ENCODE results near the gene HERC2.
"Not testable (repeated sequence)": the region's sequence is repeated elsewhere in the genome, so short reads cannot be mapped to it uniquely, and the experiment has no call there.

HERC2 gene, protein sequence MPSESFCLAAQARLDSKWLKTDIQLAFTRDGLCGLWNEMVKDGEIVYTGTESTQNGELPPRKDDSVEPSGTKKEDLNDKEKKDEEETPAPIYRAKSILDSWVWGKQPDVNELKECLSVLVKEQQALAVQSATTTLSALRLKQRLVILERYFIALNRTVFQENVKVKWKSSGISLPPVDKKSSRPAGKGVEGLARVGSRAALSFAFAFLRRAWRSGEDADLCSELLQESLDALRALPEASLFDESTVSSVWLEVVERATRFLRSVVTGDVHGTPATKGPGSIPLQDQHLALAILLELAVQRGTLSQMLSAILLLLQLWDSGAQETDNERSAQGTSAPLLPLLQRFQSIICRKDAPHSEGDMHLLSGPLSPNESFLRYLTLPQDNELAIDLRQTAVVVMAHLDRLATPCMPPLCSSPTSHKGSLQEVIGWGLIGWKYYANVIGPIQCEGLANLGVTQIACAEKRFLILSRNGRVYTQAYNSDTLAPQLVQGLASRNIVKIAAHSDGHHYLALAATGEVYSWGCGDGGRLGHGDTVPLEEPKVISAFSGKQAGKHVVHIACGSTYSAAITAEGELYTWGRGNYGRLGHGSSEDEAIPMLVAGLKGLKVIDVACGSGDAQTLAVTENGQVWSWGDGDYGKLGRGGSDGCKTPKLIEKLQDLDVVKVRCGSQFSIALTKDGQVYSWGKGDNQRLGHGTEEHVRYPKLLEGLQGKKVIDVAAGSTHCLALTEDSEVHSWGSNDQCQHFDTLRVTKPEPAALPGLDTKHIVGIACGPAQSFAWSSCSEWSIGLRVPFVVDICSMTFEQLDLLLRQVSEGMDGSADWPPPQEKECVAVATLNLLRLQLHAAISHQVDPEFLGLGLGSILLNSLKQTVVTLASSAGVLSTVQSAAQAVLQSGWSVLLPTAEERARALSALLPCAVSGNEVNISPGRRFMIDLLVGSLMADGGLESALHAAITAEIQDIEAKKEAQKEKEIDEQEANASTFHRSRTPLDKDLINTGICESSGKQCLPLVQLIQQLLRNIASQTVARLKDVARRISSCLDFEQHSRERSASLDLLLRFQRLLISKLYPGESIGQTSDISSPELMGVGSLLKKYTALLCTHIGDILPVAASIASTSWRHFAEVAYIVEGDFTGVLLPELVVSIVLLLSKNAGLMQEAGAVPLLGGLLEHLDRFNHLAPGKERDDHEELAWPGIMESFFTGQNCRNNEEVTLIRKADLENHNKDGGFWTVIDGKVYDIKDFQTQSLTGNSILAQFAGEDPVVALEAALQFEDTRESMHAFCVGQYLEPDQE (N-terminal part only)

DNA sequence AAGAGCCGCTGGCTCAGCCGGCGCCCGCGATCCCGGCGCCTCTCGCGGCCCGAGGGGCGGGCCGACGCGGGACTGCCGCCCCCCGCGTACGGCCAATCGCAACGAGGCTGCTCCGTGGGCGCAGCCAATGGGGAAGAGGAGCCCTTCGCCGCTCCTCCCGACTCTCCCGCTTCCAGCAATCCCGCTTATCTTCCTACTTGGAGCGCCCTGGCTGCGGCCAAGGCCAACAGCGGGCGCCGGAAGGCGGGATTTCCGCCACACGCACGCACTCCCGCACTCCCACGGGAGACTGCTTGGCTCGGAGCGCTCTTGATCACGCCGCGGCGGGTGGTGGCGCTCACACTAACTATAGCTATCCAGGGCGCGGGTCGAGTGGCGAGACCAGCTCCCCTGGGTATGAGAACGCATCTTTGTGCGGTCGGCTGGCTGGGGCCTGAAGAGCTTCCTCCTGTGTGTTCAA, at the start of gene HERC2:
Gene HERC2, minus strand, starts transcription at position 51 of the 460 bp plus-strand sequence. CDS start 746 bp downstream, outside the sequence.
- DNase-seq: not testable (repeated sequence)

DNA sequence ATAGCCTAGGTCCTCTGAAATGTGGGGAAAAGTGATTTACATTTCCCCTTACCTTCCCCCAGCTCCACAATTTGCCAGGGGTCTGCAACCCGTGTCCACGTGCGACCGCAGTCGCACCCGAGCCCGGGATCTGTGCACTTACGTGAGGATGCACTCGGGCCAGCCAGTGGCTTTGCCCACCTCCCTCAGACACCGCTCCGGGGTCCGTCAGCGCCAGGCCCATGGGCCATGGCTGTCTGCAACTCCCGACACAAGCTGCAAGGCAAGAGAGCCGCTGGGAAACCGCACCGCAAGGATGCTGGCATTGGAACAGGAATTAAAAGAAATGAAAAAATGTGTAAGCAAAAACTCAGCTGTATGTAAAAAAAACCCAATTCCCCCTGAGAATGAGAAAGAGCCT, 43.5 kb upstream of the HERC2 start:
- DNase-seq: not testable (repeated sequence)

DNA sequence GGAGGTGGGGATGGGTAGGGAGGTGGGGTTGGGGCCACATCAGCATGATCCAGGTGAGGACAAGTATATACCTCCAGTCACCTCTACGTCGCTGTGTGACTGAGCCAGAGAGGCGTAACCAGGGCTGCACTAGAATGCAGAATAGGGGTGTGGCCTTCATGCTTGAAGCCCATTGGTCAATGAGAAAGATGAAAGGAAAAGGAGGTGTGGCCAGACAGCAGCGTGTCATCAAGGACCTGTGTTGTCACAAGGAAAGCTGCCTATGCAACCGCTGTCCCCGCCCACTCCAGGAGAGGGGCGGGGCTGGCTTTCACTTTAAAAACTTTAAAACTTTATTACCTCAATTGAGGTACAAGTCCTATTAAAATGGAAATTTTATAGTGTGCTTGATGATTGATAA, 36.0 kb upstream of the HERC2 start, which contains the start of gene GOLGA6L24:
Gene GOLGA6L24, minus strand, starts transcription at position 101 of the 400 bp plus-strand sequence. Its CDS starts 61 bp downstream, at position 40.
- DNase-seq: not testable (repeated sequence)

DNA sequence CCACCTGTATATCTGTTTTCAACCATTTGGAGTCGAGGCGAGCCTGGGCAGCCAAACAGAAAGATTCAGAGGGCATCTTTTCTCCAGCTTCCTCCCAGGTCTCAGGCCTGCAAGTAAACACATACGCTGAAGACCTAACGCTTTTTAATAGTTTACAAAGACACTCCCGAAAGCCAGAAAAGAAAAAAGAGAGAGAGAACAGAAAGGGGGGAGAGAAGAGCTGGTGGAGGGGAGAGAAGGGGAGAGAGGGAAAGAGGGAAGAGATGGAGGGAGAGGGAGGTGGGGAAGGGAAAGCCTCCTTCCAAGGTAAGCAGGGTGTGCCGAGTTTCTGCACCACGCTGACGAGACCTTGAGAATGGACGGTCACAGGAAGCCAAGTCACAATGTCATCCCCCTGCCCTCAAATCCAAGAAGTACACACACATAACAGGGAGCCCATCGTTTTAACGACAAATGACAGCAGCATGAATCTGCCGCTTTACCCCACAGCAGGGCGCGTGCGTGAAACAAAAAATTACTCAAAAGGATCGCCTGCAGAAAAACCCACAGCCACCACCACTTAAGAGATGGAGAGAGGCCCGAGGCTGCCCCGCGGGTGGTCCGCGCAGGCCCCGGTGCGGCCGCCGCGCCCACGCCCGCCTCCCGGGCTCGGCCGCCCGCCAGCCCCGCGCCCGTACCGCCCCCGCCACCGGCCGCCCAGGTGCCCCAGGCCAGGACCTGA, 461 bp downstream of the HERC2 start:
- not testable (repeated sequence) for DNase-seq

DNA sequence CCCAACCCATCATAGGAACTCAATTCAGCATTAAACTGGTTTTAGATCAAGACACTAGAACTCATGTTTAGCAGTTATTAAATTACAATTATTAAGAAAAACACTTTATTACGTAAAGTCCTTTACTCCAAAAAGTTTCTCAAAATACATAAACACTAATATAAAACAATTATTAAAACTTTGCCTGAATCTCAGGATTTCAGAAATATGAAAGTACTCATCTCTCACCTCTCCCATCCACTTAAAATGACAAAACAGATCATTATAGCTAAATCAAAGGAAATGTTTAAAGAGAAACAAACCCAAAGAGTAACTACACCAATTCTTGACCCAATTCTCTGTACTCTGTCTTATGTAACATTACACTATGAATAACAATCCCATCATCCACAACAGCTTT, 2.3 kb downstream of the HERC2 start:
- DNase-seq: not testable (repeated sequence)

DNA sequence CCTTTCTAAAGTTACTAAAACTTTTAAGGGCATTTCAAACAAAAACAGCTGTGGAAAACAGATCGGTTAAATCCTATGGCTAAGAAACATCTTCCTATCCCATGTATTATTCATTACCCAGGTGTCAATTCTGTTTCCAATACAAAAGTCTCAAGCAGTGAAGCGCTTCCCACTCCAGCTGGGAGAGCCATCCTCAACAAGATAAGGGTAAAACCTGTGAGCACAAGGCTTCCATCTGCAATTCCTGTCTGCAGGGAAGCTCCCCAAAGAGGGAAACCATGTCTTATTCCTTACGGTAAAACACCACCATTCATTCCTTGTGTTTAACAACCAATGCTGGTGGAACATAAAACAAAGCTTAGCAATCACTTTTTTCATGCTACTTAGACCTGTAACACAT, 3.2 kb downstream of the HERC2 start:
- DNase-seq: not testable (repeated sequence)

DNA sequence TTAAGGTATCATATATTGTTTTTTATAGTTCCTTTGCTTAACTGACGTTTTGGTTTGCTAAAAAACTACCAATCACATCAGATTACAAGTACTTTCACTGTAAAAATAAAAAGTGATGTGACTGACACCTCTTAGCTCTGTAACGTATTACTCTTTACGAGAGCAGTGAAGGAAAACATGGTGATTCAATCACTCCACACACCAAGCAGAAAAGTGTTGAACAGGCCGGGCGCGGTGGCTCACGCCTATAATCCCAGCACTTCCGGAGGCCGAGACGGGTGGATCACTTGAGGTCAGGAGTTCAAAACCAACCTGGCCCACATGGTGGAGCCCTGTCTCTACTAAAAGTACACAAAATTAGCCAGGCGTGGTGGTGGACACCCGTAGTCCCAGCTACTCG, 3.9 kb downstream of the HERC2 start:
- DNase-seq: not testable (repeated sequence)

DNA sequence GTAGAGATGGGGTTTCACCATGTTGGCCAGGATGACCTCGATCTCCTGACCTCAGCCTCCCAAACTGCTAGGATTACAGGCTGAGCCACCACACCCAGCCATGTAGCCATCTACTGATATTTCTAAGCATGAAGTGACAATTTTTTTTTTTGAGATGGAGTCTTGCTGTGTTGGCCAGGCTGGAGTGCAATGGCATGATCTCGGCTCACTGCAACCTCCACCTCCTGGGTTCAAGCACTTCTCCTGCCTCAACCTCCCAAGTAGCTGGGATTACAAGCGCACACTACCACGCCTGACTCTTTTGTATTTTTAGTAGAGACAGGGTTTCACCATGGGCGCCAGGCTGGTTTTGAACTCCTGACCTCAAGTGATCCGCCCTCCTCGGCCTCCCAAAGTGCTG, 5.0 kb downstream of the HERC2 start:
- DNase-seq: not testable (repeated sequence)

DNA sequence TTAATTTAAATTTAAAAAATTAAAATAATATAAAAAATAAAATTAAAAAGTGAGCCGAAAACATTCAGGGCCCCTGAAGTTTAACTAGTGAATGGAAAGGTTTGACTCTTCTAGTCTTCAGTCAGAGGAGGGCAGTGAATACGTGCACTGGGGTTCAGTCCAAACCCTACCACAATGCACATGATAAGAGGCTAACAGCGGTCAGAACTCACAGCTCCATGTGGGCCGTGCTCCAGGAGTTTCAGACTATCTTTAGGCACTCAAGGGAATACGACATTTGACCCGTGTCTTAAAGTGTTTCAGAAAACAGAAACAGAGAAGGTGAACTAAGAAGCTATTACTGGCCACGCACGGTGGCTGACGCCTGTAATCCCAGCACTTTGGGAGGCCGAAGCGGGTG, 11.5 kb downstream of the HERC2 start:
- DNase-seq: not testable (repeated sequence)

DNA sequence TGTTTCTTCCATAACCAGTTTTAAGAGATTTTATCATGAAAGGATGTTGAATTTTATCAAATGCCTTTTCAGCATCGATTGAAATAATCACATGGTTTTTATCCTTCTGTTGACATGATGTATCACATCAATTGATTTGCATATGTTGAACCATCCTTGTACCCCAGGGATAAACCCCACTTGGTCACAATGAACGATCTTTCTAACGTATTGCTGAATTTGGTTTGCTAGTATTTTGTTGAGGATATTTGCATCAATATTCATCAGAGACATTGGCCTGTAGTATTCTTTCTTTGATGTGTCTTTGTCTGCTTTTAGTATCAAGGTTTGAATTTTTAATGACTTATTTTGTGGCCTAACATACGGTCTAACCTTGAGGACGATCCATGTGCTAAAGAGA, 13.3 kb downstream of the HERC2 start:
- DNase-seq: not testable (repeated sequence)

DNA sequence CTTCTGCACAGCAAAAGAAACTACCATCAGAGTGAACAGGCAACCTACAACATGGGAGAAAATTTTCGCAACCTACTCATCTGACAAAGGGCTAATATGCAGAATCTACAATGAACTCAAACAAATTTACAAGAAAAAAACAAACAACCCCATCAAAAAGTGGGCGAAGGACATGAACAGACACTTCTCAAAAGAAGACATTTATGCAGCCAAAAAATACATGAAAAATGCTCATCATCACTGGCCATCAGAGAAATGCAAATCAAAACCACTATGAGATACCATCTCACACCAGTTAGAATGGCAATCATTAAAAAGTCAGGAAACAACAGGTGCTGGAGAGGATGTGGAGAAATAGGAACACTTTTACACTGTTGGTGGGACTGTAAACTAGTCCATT, 16.3 kb downstream of the HERC2 start:
- not testable (repeated sequence) for DNase-seq

DNA sequence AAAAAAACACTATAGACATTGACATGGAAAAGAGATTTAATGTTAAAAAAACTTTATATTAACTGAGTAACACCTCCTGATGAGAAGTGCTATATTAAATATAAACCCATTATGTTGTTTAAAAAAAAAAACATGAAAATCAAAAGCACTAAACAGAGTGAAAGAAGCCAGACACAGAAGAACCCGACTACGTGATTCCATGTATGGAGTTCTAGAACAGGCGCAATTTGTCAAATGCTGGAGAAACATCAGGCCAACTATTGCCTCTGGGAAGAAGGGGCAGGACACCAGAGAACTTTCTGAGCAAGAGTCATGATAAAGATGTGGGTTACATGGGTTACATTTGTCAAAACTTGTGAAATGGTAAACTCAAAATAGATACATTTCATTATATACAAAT, 24.5 kb downstream of the HERC2 start:
- not testable (repeated sequence) for DNase-seq

DNA sequence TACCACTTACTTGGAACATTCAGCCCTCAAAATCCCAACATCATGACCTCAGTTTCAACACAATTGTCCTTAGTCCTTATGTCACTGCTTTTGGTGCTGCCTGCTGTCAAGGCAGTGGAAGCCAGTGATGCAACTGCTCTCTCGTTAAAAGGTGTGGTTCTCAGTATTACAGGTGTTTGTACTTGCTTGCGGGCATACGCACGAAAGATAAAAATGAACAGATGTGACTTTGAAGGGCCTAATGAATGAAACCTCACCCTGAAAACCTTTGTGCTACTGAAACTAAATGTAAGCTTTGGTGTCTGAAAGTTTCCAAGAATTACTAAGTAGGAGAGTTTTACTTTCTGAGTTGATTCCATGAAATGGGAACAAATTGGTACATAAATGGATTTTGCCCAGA, 25.2 kb downstream of the HERC2 start:
- not testable (repeated sequence) for DNase-seq

DNA sequence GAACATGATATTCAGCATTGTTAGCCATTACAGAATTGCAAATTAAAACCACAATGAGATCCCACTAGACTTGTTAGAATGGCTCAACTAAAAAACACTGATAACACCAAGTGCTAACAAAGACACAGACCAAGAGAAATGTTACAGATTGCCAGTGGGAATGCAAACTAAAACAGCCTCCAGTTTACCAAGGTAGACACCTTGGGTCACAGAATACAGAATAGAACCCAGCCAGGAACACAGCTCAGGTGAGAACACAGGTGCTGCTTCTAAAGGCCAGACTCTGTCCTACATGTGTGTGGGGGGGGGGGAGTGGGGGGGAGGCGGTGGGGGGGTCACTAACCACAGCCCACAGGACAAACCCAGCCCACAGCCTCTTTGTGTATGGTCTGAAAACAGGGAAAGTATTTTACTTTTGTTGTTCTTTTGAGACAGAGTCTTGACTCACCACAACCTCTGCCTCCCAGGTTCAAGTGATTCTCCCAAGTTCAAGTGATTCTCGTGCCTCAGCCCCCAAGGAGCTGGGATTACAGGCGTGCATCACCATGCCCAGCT, 26.9 kb downstream of the HERC2 start:
- not testable (repeated sequence) for DNase-seq

DNA sequence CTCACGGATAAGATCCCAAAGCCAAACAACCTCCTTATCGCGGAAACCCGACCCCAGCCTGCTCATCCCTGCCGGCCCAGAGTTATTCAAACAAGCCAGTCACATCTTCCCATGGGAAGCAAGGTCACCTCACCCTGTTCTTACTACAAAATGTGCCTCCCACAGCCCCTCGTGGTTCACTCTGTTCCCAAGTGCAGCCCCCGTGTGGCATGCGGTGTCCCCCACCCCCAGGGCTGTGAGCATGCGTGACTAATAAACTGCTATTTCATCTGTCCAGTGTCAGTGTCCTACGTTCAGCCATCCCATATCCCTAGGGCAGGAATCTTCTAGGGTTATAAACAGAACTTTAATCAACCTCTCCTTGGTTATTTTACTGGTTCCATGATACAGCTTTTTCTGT, 27.4 kb downstream of the HERC2 start:
- DNase-seq: not testable (repeated sequence)

DNA sequence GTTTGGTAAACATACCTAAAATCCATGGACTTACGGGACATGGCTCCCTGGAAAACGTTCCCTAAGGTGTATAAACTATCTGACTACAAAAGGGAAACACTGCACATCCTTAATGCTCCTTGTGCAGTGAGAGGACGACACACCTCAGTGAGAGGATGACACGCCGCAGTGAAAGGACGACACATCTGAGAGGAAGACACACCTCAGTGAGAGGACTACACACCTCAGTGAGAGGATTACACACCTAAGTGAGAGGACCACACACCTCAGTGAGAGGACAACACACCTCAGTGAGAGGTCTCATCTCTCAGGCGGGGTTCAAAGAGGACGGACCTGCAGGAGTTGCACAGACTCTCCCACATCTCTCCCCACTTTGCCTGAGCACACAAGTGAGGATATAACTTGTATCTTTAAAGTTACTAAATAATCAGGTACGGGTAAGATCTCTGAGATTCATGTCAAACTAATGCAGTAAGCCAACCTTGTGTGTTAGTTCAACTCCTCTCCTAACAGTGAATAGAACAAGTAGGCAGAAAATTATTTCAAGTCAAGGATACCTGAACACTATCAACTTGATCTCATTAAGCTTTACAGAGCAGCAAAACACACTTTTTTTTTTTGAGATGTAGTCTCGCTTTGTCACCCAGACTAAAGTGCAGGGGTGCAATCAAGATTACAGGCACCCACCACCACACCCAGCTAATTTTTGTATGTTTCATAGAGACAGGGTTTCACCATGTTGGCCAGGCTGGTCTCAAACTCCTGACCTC, 32.1 kb downstream of the HERC2 start:
- DNase-seq: no peak

DNA sequence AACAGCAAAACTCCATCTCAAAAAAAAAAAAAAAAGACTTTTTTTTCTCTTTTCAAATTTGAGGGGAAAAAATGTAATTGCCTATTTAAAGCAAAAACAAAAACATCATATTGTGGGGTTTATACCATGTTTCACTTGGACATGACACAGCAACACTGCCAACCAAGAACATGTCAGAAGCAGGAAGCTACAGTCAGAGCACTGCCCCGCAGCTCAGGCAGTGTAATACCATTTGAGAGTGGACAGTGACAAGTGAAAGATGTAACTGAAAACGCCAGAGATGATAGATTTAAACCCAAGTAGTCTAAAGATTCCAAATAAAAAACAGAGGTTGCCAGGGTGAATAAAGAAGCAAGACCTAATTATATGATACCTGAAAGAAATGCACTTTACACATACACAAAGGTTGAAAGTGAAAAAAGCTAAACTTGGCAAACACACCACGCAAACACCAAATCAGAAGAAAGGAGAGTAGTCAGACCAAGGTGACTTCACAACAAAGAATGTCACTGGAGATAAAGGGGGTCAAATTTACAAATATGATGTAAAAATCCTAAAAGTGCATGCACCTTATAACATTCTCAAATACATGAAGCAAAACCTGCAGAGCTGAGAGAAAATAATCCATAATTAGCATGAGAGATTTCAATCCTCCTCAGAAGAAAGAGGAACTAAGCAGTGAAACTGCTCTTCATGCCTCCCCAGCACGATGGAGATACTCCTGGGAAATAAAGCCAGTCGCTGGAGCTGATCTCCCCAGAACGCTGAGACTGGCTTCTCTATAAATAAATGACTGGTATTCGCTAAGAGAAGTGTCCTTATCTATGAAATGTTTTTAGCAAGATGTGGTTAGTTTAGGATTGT, 32.9 kb downstream of the HERC2 start:
- not testable (repeated sequence) for DNase-seq

DNA sequence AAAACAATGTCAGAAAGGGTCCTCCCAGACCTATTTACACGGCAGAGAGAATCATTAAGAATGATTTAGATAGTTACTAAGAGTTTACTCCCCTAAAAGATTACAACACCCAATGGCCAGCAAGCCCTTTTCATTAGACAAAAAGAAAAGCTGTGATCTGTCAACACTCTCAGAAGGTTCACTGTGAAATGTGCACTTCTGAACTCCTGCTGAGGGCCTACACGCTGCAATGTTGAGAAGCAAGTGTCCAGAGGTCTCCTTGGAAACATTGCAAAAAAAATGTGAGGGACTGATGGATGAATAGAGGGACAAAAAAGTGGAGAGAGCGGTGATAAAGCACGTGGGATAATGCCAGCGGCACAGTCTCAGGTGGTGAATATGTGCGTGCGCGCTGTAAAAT, 35.3 kb downstream of the HERC2 start:
- not testable (repeated sequence) for DNase-seq

DNA sequence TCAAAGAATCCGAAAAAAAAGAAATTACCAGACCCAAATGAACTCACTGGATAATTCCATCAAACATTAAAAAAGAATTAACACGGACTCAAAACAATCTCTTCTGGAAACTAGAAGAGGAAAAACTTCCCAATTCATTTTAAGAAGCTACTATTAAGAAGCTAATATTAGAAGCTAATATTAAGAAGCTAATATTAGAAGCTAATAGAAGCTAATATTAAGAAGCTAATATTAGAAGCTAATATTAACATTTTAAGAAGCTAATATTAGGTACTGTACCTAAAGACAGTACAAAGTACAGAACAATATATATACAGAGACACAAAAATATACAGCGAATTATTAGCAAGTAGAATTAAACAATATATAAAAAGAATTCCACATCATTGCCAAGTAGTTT, 35.9 kb downstream of the HERC2 start:
- no peak for DNase-seq

DNA sequence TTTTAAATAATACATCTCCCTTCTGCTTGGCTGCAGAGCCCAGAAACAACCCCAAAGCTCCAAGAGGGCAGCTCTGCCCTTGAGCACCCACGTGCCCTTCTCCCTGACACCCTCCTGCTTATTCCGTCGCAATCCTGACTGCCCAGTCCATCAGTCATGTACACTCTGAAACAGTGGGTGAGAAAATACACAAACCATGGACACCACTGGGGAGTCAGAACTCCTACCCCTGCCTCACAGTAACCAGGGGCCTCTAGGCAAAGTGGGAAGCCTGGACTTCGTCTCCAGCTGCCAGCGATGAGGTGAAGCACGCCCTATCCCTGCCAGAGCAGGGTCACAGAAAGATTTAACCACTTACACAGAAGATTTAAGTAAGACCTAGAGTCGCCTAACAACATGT, 40.1 kb downstream of the HERC2 start:
- DNase-seq: no peak
